A549 (cell line): ENCODE measurements around the gene CNIH3. TPM values are rescaled to one million over a fixed set of nuclear protein-coding genes. Genes with fewer than 3 reads are reported as not detected.

ENCODE experiments used
- ATAC-seq, 2 experiments: fragments of 200-7000 bp in 1 of 2; fragments of >200 bp in 1 of 2; cut with Nextera tagmentation in 1 of 2; cut with Tn5 transposase in 1 of 2; 3 replicates each; pipeline versions ENCODE4 v1.8.0 to v1.9.1; 2018 to 2020; ENCODE audit warnings: mild to moderate bottlenecking in 1 of 2, moderate library complexity in 1 of 2
- CTCF ChIA-PET: fragments of 300-600 bp; sonication (Branson Sonifier 250); formaldehyde crosslinking; extraction: SDS; loops from one replicate; lab custom pipeline; 2021; ENCODE audit warnings: antibody characterized with exemption, inconsistent platforms; lab: Yijun Ruan, JAX
- POLR2A ChIA-PET: fragments of 350-600 bp; formaldehyde crosslinking; extraction: SDS; loops from one replicate; lab custom pipeline; 2021; ENCODE audit warnings: antibody characterized with exemption, inconsistent platforms; lab: Yijun Ruan, JAX
- DNase-seq, 2 experiments: peaks; one replicate each; pipeline versions ENCODE4 v3.0.0 to v3.0.0-alpha.2; 2011 to 2016; ENCODE audit warnings: low read depth in 1 of 2, low spot score in 1 of 2
- FAIRE-seq: peaks from 2 replicates; lab custom pipeline; 2011; peaks lifted over from hg19 to GRCh38; lab: Jason Lieb, UNC
- H3K27ac ChIP-seq, 2 experiments: fragments of >200 bp; sonication (Bioruptor Twin); formaldehyde crosslinking; 3 replicates each; pipeline ENCODE4 v1.5.1; 2016 to 2017
- H3K4me1 ChIP-seq: fragments of >200 bp; sonication (Bioruptor Twin); formaldehyde crosslinking; 3 replicates; pipeline ENCODE4 v1.6.1; 2016
- H3K4me2 ChIP-seq: fragments of >200 bp; sonication (Bioruptor Twin); formaldehyde crosslinking; 3 replicates; pipeline ENCODE4 v1.6.1; 2016
- H3K4me3 ChIP-seq: fragments of >200 bp; sonication (Bioruptor Twin); formaldehyde crosslinking; 3 replicates; pipeline ENCODE4 v1.5.1; 2016
- H3K9me3 ChIP-seq: fragments of >200 bp; sonication (Bioruptor Twin); formaldehyde crosslinking; 3 replicates; pipeline ENCODE4 v1.6.1; 2016
- BCL3 ChIP-seq: fragments of >200 bp; sonication (Bioruptor Twin); formaldehyde crosslinking; IDR thresholded peaks from 3 replicates; pipeline ENCODE4 v1.6.1; 2016
- CBX8 ChIP-seq: fragments of 200-600 bp; sonication (generic); IDR thresholded peaks from 2 replicates; pipeline ENCODE4 v1.6.1; 2016
- CHD2 ChIP-seq: fragments of 150-350 bp; IDR thresholded peaks from 2 replicates; pipeline ENCODE4 v1.6.1; 2014; ENCODE audit warnings: low read length; ENCODE audit not compliant: partially characterized antibody
- CHD4 ChIP-seq: fragments of 200-600 bp; sonication (generic); IDR thresholded peaks from 2 replicates; pipeline ENCODE4 v1.6.1; 2016; ENCODE audit warnings: antibody characterized with exemption, mild to moderate bottlenecking, borderline replicate concordance
- CTCF ChIP-seq: fragments of >200 bp; sonication (Bioruptor Twin); formaldehyde crosslinking; IDR thresholded peaks from 3 replicates; pipeline ENCODE4 v1.5.1; 2016
- FOSB ChIP-seq: fragments of 250-450 bp; sonication (Bioruptor Pico); IDR thresholded peaks from 2 replicates; pipeline ENCODE4 v1.5.0; 2020; ENCODE audit warnings: mild to moderate bottlenecking, moderate library complexity
- HDAC2 ChIP-seq: fragments of 200-600 bp; sonication (generic); IDR thresholded peaks from 2 replicates; pipeline ENCODE4 v1.6.1; 2016
- HMGXB4 ChIP-seq: fragments of 250-450 bp; sonication (Bioruptor Pico); IDR thresholded peaks from 2 replicates; pipeline ENCODE4 v1.5.0; 2021; ENCODE audit warnings: mild to moderate bottlenecking, moderate library complexity, borderline replicate concordance
- KDM1A ChIP-seq: fragments of 200-600 bp; sonication (generic); IDR thresholded peaks from 2 replicates; pipeline ENCODE4 v1.6.1; 2016; ENCODE audit warnings: low read depth, mild to moderate bottlenecking
- KDM5A ChIP-seq: fragments of 200-600 bp; sonication (generic); IDR thresholded peaks from 2 replicates; pipeline ENCODE4 v1.6.1; 2016; ENCODE audit warnings: antibody characterized with exemption, mild to moderate bottlenecking
- NR3C1 ChIP-seq: fragments of >200 bp; sonication (Bioruptor Twin); formaldehyde crosslinking; IDR thresholded peaks from 3 replicates; pipeline ENCODE4 v1.6.1; 2017
- PHF8 ChIP-seq: fragments of 200-600 bp; sonication (generic); IDR thresholded peaks from 2 replicates; pipeline ENCODE4 v1.6.1; 2016; ENCODE audit warnings: low read depth, mild to moderate bottlenecking, antibody characterized with exemption, moderate library complexity, borderline replicate concordance
- POLR2A ChIP-seq: IDR thresholded peaks from 2 replicates; pipeline ENCODE4 v1.6.1; 2012; ENCODE audit warnings: mild to moderate bottlenecking, low read length
- POLR2AphosphoS2 ChIP-seq: conservative IDR thresholded peaks from 2 replicates; pipeline ENCODE4 v1.6.1; 2012; ENCODE audit warnings: low read length, improper control_type of control experiment, inconsistent platforms
- RAD21 ChIP-seq, 2 experiments: fragments of >200 bp in 1 of 2; sonication (Bioruptor Twin) in 1 of 2; formaldehyde crosslinking in 1 of 2; IDR thresholded peaks in 1 of 2; conservative IDR thresholded peaks in 1 of 2; 2 replicates in 1 of 2; 3 replicates in 1 of 2; pipeline ENCODE4 v1.6.1; 2012 to 2018; ENCODE audit warnings: inconsistent platforms in 1 of 2
- RCOR1 ChIP-seq: fragments of 150-350 bp; IDR thresholded peaks from 2 replicates; pipeline ENCODE4 v1.6.1; 2014; ENCODE audit warnings: antibody characterized with exemption, low read length, low read depth
- RFX5 ChIP-seq: fragments of 450-650 bp; IDR thresholded peaks from 2 replicates; pipeline ENCODE4 v1.7.1; 2014; ENCODE audit warnings: antibody characterized with exemption, mild to moderate bottlenecking, moderate library complexity
- RNF2 ChIP-seq: fragments of 200-600 bp; sonication (generic); IDR thresholded peaks from 2 replicates; pipeline ENCODE4 v1.6.1; 2016; ENCODE audit warnings: low read depth, mild to moderate bottlenecking, antibody characterized with exemption, moderate library complexity, borderline replicate concordance
- SMC3 ChIP-seq: fragments of >200 bp; sonication (Bioruptor Twin); formaldehyde crosslinking; IDR thresholded peaks from 3 replicates; pipeline ENCODE4 v1.6.1; 2018; ENCODE audit warnings: inconsistent platforms
- USF2 ChIP-seq: fragments of 450-650 bp; IDR thresholded peaks from 2 replicates; pipeline ENCODE4 v1.6.1; 2014; ENCODE audit warnings: antibody characterized with exemption
- ZC3H11A ChIP-seq: fragments of 450-650 bp; IDR thresholded peaks from 2 replicates; pipeline ENCODE4 v1.6.1; 2014; ENCODE audit warnings: antibody characterized with exemption, mild to moderate bottlenecking
- WGBS: methylation state at CpG from one replicate; pipeline ENCODE4 v1.1.6; 2017; ENCODE audit errors: missing lambda C conversion rate; 5-methylcytosine and 5-hydroxymethylcytosine counted together
- polyA plus RNA-seq, 4 experiments: library from polyadenylated mRNA; depleted of rRNA in 3 of 4; stranded (reverse); fragments of >200 nt; fragmentation: RNase III in 1 of 4; extraction: RNeasy Plus Mini Kit Qiagen cat#74134 plus additional on column Dnase treatment in 1 of 4; gene quantifications; 2 replicates in 3 of 4; 3 replicates in 1 of 4; pipeline ENCODE4 v1.2.3, GENCODE V29; 2011 to 2017

The CNIH3 gene
- polyA plus RNA-seq, 2 of the 4 experiments (the other 2 are of a cell fraction) = 0.61 to 0.85 TPM

- WGBS = 43% methylated on average over 4 of the region's 4 CpGs
- no peaks in the 10 kb centered on the region for H3K9me3 ChIP-seq
- H3K27ac ChIP-seq = no peak overlapping the region
- H3K4me2 ChIP-seq = no peak overlapping the region
- ATAC-seq (no peak), DNase-seq (no peak), FAIRE-seq (no peak)
- ChIA-PET POLR2A (interaction anchor here (0.9 kb wide), 1 partner anchor 282 kb away, joined by 3 read pairs; no protein-coding TSS in a partner anchor), CTCF (interaction anchor here (0.6 to 10.3 kb wide), 11 partner anchors 8 to 323 kb away, joined by 3 to 126 read pairs (median 4); no protein-coding TSS in a partner anchor)
- H3K4me3 ChIP-seq = no peak overlapping the region
- TF ChIP-seq CHD2 (no peak), RCOR1 (no peak), KDM5A (no peak), HDAC2 (no peak), FOSB (CRISPR knock-in tag) (no peak), NR3C1 (no peak), POLR2A (no peak), RAD21 (conservative IDR thresholded peaks at IDR 0.05 in 1 of 2, IDR thresholded peaks at IDR 0.05 in 1 of 2) (no peak)
- no peaks in the 10 kb centered on the region for H3K4me1 ChIP-seq
Measured at GRCh38 chr1:224640587-224640986, 24.5 kb downstream of the CNIH3 start.

- no peak overlapping the region for H3K4me2 ChIP-seq
- CTCF ChIA-PET = interaction anchor here (0.6 to 10.3 kb wide), 11 partner anchors 9 to 324 kb away, joined by 3 to 126 read pairs (median 5); no protein-coding TSS in a partner anchor
- 20% methylated on average over 7 of the region's 7 CpGs for WGBS
- DNase-seq = peak in 1 of 2 experiments; percentile 24
- TF ChIP-seq RAD21 (conservative IDR thresholded peaks at IDR 0.05 in 1 of 2, IDR thresholded peaks at IDR 0.05 in 1 of 2) (peak; percentile 32 to 41; a peak in 3 of 5 replicates), CTCF (peak; percentile 23; the same call in 2 of the 3 replicates), SMC3 (peak; percentile 38; the same call in 1 of the 3 replicates), CHD2 (no peak)
- TF ChIP-seq, all 56 proteins: peak for 3
- H3K27ac ChIP-seq = no peak overlapping the region
- POLR2A ChIA-PET = interaction anchor here (0.9 kb wide), 1 partner anchor 282 kb away, joined by 3 read pairs; no protein-coding TSS in a partner anchor
- H3K9me3 ChIP-seq = no peaks in the 10 kb centered on the region
- FAIRE-seq (no peak), ATAC-seq (peak; percentile 69 to 71)
- H3K4me1 ChIP-seq = no peaks in the 10 kb centered on the region
- H3K4me3 ChIP-seq = no peak overlapping the region
Measured at GRCh38 chr1:224641030-224641429, 24.9 kb downstream of the CNIH3 start.

- 52% methylated on average over 5 of the region's 5 CpGs for WGBS
Measured at GRCh38 chr1:224643653-224644052, 27.5 kb downstream of the CNIH3 start.

More at GRCh38 chr1:224643653-224644052, 27.5 kb downstream of the CNIH3 start:
- ATAC-seq = no peak
- FAIRE-seq = no peak
- TF ChIP-seq RNF2 (no peak), HMGXB4 (CRISPR knock-in tag) (no peak), CHD4 (no peak), RFX5 (no peak), PHF8 (no peak), POLR2A (no peak), KDM5A (no peak), FOSB (CRISPR knock-in tag) (no peak), BCL3 (no peak), USF2 (no peak), CBX8 (no peak), KDM1A (no peak), ZC3H11A (no peak), NR3C1 (no peak), SMC3 (no peak), RCOR1 (no peak), POLR2AphosphoS2 (no peak)
- no peaks in the 10 kb centered on the region for H3K4me1 ChIP-seq
- no peaks in the 10 kb centered on the region for H3K9me3 ChIP-seq
- no peak overlapping the region for H3K4me2 ChIP-seq
- POLR2A ChIA-PET = no interaction called here
- H3K27ac ChIP-seq = no peak overlapping the region
- DNase-seq = no peak
- CTCF ChIA-PET = interaction anchor here (1.0 to 10.3 kb wide), 16 partner anchors 9 to 287 kb away, joined by 3 to 126 read pairs (median 6); no protein-coding TSS in a partner anchor
- H3K4me3 ChIP-seq = no peak overlapping the region
